A673 (cell line): ENCODE results near the gene NPHP4. TPM values are rescaled to one million over a fixed set of nuclear protein-coding genes. Genes with fewer than 3 reads are reported as not detected.

Source experiments
- BruUV-seq: library from RNA; stranded (reverse); fragments of 400-500 nt; replicated peaks from 2 replicates; lab custom pipeline; 2021; lab: Mats Ljungman, UMichigan
- CTCF ChIA-PET: fragments of 300-600 bp; sonication (Branson Sonifier 250); formaldehyde crosslinking; loops from one replicate; lab custom pipeline; 2022; ENCODE audit warnings: antibody characterized with exemption; lab: Charles Lee
- POLR2A ChIA-PET: fragments of 300-600 bp; sonication (Branson Sonifier 250); formaldehyde crosslinking; loops from one replicate; lab custom pipeline; 2022; ENCODE audit warnings: antibody characterized with exemption; ENCODE audit not compliant: low non-redundant PET; lab: Charles Lee
- DNase-seq: peaks from one replicate; pipeline ENCODE4 v3.0.0-alpha.2; 2015; ENCODE audit warnings: low spot score
- H3K27ac ChIP-seq: fragments of 200-600 bp; sonication (generic); 2 replicates; pipeline ENCODE4 v1.5.1; 2016; ENCODE audit warnings: mixed run types, low read depth, mild to moderate bottlenecking, mixed read lengths, antibody characterized with exemption, low read length; ENCODE audit not compliant: poor library complexity, severe bottlenecking
- H3K27me3 ChIP-seq: fragments of 200-600 bp; sonication (generic); replicated peaks from 2 replicates; pipeline ENCODE4 v1.6.1; 2017; ENCODE audit warnings: mixed run types, low read depth, mild to moderate bottlenecking, mixed read lengths, antibody characterized with exemption, low read length; ENCODE audit not compliant: insufficient read depth, poor library complexity
- H3K36me3 ChIP-seq: fragments of 200-600 bp; sonication (generic); 2 replicates; pipeline ENCODE4 v1.6.1; 2016; ENCODE audit warnings: mixed run types, mild to moderate bottlenecking, mixed read lengths, antibody characterized with exemption, low read length; ENCODE audit not compliant: insufficient read depth, poor library complexity, severe bottlenecking
- H3K4me1 ChIP-seq: fragments of 200-600 bp; sonication (generic); 2 replicates; pipeline ENCODE4 v1.6.1; 2017; ENCODE audit warnings: mixed run types, mild to moderate bottlenecking, mixed read lengths, antibody characterized with exemption, low read length; ENCODE audit not compliant: insufficient read depth, poor library complexity, severe bottlenecking
- H3K4me3 ChIP-seq: fragments of 200-600 bp; sonication (generic); 2 replicates; pipeline ENCODE4 v1.5.1; 2016; ENCODE audit warnings: low read depth, mixed run types, mild to moderate bottlenecking, mixed read lengths, low read length; ENCODE audit not compliant: poor library complexity, severe bottlenecking
- H3K9me3 ChIP-seq: fragments of 200-600 bp; sonication (generic); 2 replicates; pipeline ENCODE4 v1.6.1; 2016; ENCODE audit warnings: mixed run types, low read depth, mild to moderate bottlenecking, mixed read lengths, antibody characterized with exemption, low read length; ENCODE audit not compliant: poor library complexity, severe bottlenecking
- CTCF ChIP-seq: fragments of 300-800, 200-600 bp; sonication (generic); conservative IDR thresholded peaks from 2 replicates; pipeline ENCODE4 v1.5.1; 2017; ENCODE audit warnings: low read depth, mild to moderate bottlenecking, antibody characterized with exemption, low read length, moderate library complexity, mixed read lengths
- EZH2 ChIP-seq: fragments of 200-600 bp; sonication (generic); IDR thresholded peaks from 2 replicates; pipeline ENCODE4 v1.6.1; 2017; ENCODE audit warnings: borderline replicate concordance, low read depth, mild to moderate bottlenecking, mixed read lengths, antibody characterized with exemption, low read length; ENCODE audit not compliant: poor library complexity, severe bottlenecking
- intact Hi-C: fragments of 100-400 bp; cut with micrococcal nuclease; formaldehyde crosslinking; loops from one replicate; pipeline ENCODE4 v1.10.0; 2022; ENCODE audit not compliant: unreplicated experiment
- total RNA-seq: library from RNA; stranded (reverse); gene quantifications from 2 replicates; pipeline ENCODE4 v1.2.3, GENCODE V29; 2021

Gene NPHP4
- total RNA-seq, 1 experiment from 2014 or later: 27.6 TPM

GRCh38 chr1:5898266-5898665 lies 94.0 kb downstream of the NPHP4 start:
- DNase-seq: no peak
- no peak overlapping the region for H3K4me3 ChIP-seq
- POLR2A ChIA-PET: no interaction called here
- TF ChIP-seq CTCF (no peak), EZH2 (no peak)
- H3K27ac ChIP-seq: no peak overlapping the region
- no peaks in the 10 kb centered on the region for H3K36me3 ChIP-seq
- no TSS peak for BruUV-seq
- no peaks in the 10 kb centered on the region for H3K9me3 ChIP-seq
- no peaks in the 10 kb centered on the region for H3K27me3 ChIP-seq
- H3K4me1 ChIP-seq: peaks cover 5% of the 10 kb centered on the region
- CTCF ChIA-PET: no interaction called here
- intact Hi-C loops: no loop called here

GRCh38 chr1:5896706-5897660 lies 95.2 kb downstream of the NPHP4 start:
- H3K9me3 ChIP-seq: no peaks in the 10 kb centered on the region
- CTCF ChIA-PET: no interaction called here
- DNase-seq: no peak
- peaks cover 5% of the 10 kb centered on the region for H3K4me1 ChIP-seq
- H3K27me3 ChIP-seq: no peaks in the 10 kb centered on the region
- BruUV-seq: no TSS peak
- POLR2A ChIA-PET: no interaction called here
- TF ChIP-seq CTCF (no peak), EZH2 (no peak)
- H3K36me3 ChIP-seq: no peaks in the 10 kb centered on the region
- intact Hi-C loops: no loop called here
- no peak overlapping the region for H3K4me3 ChIP-seq
- H3K27ac ChIP-seq: peak overlapping the region; percentile 29

- no peaks in the 10 kb centered on the region for H3K27me3 ChIP-seq
- no peak for DNase-seq
- ChIA-PET CTCF (no interaction called here), POLR2A (no interaction called here)
- BruUV-seq: no TSS peak
- no peak overlapping the region for H3K27ac ChIP-seq
- TF ChIP-seq CTCF: no peak
- TF ChIP-seq EZH2: no peak
- no peaks in the 10 kb centered on the region for H3K9me3 ChIP-seq
- H3K4me1 ChIP-seq: peaks cover 5% of the 10 kb centered on the region
- intact Hi-C loops: no loop called here
- no peak overlapping the region for H3K4me3 ChIP-seq
- no peaks in the 10 kb centered on the region for H3K36me3 ChIP-seq
Observed at GRCh38 chr1:5895446-5896406, 96.5 kb downstream of the NPHP4 start.
